Myocyte (in vitro differentiated cells): Measurements from ENCODE around the gene CPSF3. TPM values are rescaled to one million over a fixed set of nuclear protein-coding genes. Genes with fewer than 3 reads are reported as not detected.
"Not testable (repeated sequence)": the region's sequence is repeated elsewhere in the genome, so short reads cannot be mapped to it uniquely, and the experiment has no call there.

Source experiments
- DNase-seq: peaks from one replicate; pipeline ENCODE4 v3.0.0-alpha.2; 2012; ENCODE audit warnings: low read depth
- total RNA-seq: library from RNA; depleted of rRNA; stranded (reverse); fragments of >200 nt; gene quantifications from 2 replicates; pipeline ENCODE4 v1.2.3, GENCODE V29; 2014

CPSF3 gene
- total RNA-seq, 1 donor from 2014 or later: 44.0 TPM

GRCh38 chr2:9392898-9393765 lies 30.3 kb upstream of the CPSF3 start:
- no peak for DNase-seq

DNA sequence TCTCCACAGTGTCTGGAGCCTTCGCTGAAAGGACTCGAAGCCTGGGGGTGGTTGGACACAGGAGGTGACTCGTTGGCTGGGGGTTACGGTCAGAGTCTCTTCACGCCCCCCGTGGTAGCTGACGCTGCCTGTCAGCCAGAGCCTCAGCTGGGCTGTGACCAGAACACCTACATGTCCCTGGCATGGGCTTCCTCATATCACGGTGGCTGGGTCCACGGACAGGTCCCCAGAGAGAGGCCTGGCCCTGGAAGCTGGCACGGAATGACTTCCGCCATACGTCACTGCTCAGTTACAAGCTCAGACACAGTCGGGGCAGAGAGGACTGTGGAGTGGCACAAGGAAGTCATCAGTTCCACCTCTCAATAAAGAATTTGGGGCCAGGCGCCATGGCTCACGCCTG lies 28.6 kb upstream of the CPSF3 start:
- no peak for DNase-seq

GRCh38 chr2:9397201-9397600 lies 26.3 kb upstream of the CPSF3 start:
- no peak for DNase-seq

GRCh38 chr2:9398251-9398650 lies 25.2 kb upstream of the CPSF3 start:
- DNase-seq: not testable (repeated sequence)

DNA sequence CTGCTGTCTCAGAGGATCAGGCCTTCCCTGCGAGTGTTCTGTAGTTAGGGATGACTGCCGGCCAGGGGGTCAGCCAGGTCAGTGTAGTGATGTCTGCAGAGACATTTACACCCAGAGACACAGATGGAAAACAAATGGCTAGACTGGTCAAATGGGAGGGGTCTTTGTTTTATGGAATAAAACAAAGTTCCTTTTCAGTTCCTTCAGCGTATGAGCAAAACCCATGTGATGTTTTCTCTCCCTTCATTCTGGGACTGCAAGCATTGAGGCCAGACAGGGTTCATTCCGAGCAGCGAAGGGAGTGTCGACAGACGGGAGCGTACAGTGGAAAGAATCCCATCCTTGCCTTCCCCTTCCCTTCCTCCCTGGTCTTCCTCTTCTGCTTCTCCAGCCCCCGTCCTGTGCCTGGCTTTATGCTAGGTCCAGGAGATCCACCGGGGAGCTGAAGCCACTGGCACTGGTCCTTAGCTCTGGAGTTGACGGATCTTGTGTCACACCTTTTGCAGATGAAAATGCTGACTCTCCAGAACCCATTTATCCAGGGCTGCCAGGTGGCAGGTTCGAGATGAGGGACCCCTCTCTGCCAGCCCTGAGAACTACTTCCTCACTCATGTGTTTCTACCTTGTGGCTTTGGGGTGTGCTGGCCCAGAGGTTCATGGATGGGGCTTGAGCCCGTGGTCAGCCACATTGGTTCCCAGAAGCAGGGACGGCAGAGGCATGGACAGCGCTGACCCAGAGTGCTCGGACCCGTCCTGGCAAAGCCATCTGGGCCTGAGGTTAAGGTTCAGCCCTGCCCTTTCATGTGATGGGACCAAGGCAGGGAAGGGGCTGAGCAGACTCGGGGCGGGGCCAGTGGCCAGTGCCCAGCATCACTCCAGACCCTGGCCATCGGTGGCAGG lies 24.3 kb upstream of the CPSF3 start:
- DNase-seq: no peak

DNA sequence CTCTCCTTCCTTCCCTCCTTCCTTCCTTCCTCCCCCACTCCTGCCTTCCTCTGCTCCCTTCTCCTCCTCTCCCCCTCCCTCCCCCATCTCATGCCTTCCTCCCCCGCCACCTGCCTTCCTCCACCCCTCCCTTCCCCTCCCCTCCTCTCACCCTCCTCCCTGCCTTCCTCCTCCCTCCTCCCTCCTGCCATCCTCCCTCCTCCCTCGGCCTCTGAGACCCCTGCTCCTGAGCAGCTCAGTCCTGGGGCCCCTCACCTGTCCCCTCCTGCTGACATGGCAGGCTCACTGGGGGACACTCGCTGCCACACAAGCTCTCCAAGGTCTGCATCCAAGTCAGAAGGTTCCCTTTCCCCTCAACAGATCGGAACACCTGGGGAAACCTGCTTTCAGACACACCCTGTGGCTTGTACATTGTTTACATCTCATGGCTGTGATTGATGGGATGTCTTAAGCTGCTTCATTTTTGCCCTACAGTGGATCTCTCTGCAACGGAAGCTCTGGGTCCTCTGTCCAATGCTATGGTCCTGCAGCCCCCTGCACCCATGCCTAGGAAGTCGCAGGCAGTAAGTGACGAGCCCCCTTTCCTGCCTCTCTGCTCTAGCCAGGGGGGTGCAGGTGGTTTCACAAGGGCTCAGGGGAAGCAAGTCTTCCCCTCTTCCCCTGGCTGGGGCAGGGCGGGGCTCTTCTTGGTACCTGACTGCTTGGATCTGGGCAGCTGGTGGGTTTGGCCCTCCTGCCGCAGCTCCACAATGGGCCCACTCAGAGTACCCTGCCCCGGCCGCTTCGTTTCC lies 23.0 kb upstream of the CPSF3 start:
- no peak for DNase-seq

- DNase-seq: no peak
Measured at GRCh38 chr2:9401059-9401547, 22.4 kb upstream of the CPSF3 start.

DNA sequence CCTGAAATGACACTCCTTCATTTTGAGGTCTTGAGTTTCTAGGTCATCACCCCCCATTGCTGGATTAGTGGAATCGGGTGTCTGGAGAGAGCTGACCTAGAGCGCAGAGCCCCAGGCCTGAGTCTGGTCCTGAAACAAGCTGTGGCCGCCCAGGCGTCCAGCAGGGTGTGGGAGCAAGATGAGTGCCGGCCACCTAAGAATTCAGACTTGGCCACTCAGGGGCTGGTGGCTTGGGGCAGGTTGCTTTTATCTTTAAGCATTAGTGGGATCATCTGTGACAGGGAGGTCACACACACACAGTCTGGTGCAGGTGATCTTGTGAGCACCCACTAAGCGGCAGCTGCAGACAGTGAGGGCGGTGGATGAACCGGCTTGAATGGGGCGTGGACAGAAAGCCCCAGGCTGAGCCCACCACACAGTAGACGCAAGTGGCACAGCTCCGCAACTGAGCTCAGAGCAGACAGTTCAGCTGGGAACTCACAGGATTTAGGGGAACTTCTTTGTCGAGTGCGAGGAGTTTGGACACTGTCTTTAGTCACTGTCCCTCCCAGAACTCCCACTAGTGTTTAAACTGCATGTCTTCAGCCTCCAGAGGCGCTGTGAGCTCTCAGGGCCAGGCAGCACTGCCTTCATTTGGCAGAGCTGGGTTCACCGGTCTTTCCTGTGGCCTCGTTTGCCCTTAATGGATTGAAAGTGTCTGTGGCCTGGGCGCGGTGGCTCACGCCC lies 21.6 kb upstream of the CPSF3 start:
- DNase-seq: no peak

GRCh38 chr2:9403924-9404323 lies 19.5 kb upstream of the CPSF3 start:
- no peak for DNase-seq

DNA sequence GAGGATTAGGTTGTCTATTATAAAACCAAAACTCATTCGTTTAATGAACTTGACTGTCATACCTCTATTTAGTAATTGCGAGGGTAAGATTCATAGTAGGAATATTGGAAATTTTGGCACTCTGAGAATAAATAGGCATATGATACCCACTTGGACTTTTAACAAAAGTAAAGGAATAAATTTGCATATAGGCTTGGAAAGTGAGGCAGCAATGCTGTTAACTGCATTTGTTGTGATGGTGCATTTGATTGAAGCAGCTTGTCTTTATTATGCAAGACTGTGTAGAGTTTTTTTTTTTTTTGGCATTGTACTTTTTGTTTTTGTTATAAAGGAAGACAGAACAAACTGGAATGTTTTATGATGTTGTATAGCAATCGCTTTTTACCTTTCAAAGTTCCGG lies 19.0 kb upstream of the CPSF3 start:
- DNase-seq: no peak

GRCh38 chr2:9405636-9406035 lies 17.8 kb upstream of the CPSF3 start:
- no peak for DNase-seq

DNA sequence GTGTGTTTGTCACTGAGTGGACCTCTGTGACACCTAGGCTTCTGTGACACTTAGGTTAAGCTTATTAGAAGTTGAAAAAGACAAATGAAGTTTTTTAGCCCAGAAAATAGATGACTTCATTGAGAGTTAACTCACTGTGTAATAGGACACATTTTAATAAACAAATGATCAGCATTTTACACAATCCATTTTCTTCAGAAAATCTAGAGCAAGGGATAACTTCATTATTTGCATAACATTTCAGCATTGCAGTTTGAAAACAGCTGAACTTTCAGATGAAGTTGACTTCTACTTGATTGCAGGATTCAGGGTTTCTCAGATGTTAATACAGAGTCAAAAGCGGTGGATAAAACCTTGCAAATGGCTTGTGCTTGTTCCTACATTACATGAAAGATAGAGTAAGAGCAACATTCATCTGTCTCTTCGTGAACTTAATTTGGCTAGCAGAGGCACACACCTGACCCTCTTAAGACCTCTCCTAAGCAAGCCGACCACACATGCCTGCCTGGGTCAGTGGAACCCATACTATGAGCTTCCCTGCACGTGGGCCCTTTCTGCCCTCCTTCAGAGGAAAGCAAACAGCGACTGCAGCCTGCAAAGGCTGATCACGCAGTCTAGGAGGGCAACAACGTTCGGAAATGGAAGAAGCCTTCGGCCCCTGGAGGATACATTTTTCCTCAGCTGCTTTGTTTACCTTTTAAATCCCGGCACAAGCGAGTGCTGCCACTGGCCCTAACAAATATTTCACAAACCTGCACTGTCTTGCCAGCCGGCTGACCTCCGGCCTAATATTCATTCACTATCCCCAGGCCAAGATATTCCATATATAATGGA lies 16.7 kb upstream of the CPSF3 start:
- no peak for DNase-seq

DNA sequence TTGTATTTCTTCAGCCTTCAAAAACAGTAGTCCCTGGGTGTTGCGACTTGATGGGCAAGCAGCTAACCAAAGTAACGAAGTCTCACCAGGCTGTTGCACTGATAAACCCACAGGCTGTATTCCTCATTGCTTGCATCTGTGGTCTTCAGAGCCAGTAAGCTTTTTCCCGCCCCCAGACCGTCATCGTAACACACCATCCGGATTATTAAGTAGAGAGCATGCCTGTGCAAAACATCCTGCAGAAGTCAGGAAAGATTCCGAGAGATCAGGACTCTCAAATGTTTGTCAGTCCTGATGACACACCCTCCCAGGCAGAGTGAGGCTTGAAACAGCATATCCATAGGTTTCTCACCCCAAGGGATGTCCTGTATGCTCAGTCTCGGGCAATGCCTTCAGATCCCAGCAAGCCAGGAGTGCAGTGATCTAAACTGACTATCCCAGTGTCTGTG lies 16.1 kb upstream of the CPSF3 start:
- DNase-seq: no peak

DNA sequence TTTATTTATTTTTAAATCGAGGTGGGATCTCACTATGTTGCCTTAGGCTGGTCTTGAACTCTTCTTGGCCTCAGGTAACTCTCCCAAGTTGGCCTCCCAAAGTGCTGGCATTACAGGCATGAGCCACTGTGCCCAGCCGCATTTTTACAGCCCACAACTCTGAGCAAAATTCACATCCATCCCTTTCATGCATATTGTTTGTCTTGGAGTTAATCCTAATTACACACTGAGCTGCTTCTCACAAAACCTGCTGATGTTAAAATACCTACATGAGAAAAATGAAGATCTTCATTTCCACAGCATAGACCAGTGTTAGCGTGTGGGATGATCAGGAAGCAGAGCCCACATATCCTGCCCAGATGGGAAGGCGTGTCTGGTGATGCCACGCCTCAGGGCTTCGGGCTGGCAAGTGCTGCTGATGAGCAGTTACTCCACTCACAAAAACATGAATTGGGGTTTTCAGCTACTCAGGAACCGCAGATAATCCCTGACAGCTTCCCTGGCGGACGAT lies 14.8 kb upstream of the CPSF3 start:
- DNase-seq: no peak

GRCh38 chr2:9410108-9410507 lies 13.3 kb upstream of the CPSF3 start:
- no peak for DNase-seq

GRCh38 chr2:9412781-9413180 lies 10.7 kb upstream of the CPSF3 start:
- no peak for DNase-seq

DNA sequence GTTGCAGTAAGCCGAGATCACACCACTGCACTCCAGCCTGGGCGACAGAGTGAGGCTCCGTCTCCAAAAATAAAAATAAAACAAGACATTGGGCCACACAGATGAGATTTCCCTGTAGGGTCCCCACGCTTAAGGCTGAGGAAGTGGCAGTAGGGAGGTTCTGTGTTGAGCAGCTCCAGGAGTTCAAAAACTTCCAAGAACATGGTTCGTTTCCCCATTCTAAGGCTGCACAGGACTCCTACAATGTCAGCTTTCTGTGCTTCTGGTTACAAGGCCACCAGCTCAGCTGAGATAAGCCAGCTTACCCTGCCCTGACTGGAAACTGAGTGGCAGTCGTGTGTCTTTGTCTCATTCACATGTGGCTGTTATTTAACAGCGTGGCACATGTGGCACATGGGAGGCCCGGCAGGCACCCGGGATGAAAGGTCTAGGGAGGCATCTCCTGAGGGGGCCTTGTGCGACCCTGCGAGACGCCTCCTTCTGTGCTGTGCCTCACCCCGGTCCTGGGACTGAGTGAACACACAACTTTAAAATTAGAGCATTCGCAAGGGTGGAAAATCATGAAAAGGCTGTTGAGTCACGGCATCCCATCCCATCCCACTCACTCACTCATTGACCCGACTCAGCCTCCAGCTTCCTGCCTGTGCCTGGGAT lies 7.8 kb upstream of the CPSF3 start:
- DNase-seq: no peak

DNA sequence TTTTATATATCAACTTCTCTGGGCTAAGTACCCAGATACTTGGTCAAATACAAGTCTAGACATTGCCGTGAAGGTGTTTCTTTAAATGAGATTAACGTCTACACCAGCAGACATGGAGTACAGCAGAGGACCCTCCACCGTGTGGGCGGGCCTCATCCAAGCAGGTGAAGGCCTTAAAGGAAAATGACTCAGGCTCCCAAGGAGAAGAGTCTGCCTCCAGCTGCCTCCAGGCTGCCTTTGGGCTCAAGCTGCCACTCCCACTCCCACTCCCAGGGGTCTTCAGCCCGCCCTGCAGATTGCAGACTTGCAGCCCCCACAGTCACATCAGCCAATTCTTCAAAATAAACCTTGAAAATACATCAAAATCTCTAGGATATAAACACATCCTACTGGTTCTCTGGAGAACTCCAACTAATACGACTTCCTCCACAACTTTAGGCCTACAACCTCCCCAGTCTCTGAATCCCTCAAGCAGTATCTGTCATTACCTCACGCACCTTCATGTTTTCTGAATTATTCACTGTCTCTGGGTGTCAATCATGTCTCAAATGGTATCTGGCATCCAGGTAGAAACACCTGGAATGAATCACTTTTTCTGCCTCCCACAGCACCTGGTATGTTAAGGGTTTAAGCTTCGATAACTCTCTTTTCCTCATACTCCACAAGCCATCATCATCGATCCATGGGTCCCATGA lies 7.0 kb upstream of the CPSF3 start:
- no peak for DNase-seq
